ENCODE results near the gene S1PR4. TPM values are rescaled to one million over a fixed set of nuclear protein-coding genes. Genes with fewer than 3 reads are reported as not detected.
"Not testable (repeated sequence)": the region's sequence is repeated elsewhere in the genome, so short reads cannot be mapped to it uniquely, and the experiment has no call there.

Gene S1PR4
- total RNA-seq, 2 experiments from 2014 or later, result 70.2 to 73.7 TPM

GRCh38 chr19:3220576-3220975 lies 42.0 kb downstream of the S1PR4 start:
- H3K36me3 ChIP-seq (ENCODE audit: insufficient read depth, low read length), result no peaks in the 10 kb centered on the region
- CTCF ChIA-PET, result no interaction called here
- Mint-ChIP-seq H3K4me3 (no peak overlapping the region), H3K27ac (no peak overlapping the region), H3K4me1 (ENCODE audit: low read depth) (no peaks in the 10 kb centered on the region), H3K27me3 (peaks cover 4% of the 10 kb centered on the region), H3K36me3 (ENCODE audit: low read depth) (no peaks in the 10 kb centered on the region), H3K9me3 (no peaks in the 10 kb centered on the region)
- H3K27ac ChIP-seq (ENCODE audit: low read depth in 1 of 2, low read length in 2 of 2), result no peak overlapping the region
- no peak overlapping the region for H3K4me3 ChIP-seq (ENCODE audit: low read length)
- peaks cover 8% of the 10 kb centered on the region for H3K4me1 ChIP-seq (ENCODE audit: insufficient read depth, low read length)
- no peak for DNase-seq
- no peak for TF ChIP-seq CTCF (IDR thresholded peaks at IDR 0.05)
- POLR2A ChIA-PET, result no interaction called here
- intact Hi-C loops (cut with DNase I, micrococcal nuclease), result no loop called here
- no peaks in the 10 kb centered on the region for H3K9me3 ChIP-seq (ENCODE audit: control insufficient read depth in 1 of 2, insufficient read depth in 1 of 2, low read length in 2 of 2)
- peaks cover 3 to 5% of the 10 kb centered on the region in 2 experiments for H3K27me3 ChIP-seq (ENCODE audit: control insufficient read depth in 1 of 2, insufficient read depth in 2 of 2, low read length in 2 of 2)
- ATAC-seq (ENCODE audit: poor library complexity), result no peak

GRCh38 chr19:3221576-3221975 lies 43.0 kb downstream of the S1PR4 start:
- not testable (repeated sequence) for H3K9me3 Mint-ChIP-seq

GRCh38 chr19:3222709-3223108 lies 44.1 kb downstream of the S1PR4 start:
- H3K9me3 Mint-ChIP-seq, result no peaks in the 10 kb centered on the region
- H3K36me3 ChIP-seq (ENCODE audit: insufficient read depth, low read length), result no peaks in the 10 kb centered on the region
- no peaks in the 10 kb centered on the region for H3K9me3 ChIP-seq (ENCODE audit: control insufficient read depth in 1 of 2, insufficient read depth in 1 of 2, low read length in 2 of 2)
- H3K4me1 Mint-ChIP-seq (ENCODE audit: low read depth), result no peaks in the 10 kb centered on the region
- H3K36me3 Mint-ChIP-seq (ENCODE audit: low read depth), result no peaks in the 10 kb centered on the region
- no peak for ATAC-seq (ENCODE audit: poor library complexity)
- intact Hi-C loops (cut with DNase I, micrococcal nuclease), result no loop called here
- peaks cover 23 to 24% of the 10 kb centered on the region in 2 experiments for H3K27me3 ChIP-seq (ENCODE audit: control insufficient read depth in 1 of 2, insufficient read depth in 2 of 2, low read length in 2 of 2)
- H3K27ac Mint-ChIP-seq, result no peak overlapping the region
- TF ChIP-seq CTCF (IDR thresholded peaks at IDR 0.05), result no peak
- H3K27me3 Mint-ChIP-seq, result peaks cover 24% of the 10 kb centered on the region
- ChIA-PET POLR2A (interaction anchor here (0.7 kb wide), 1 partner anchor 84 kb away, joined by 3 read pairs; no protein-coding TSS in a partner anchor), CTCF (no interaction called here)
- DNase-seq, result no peak
- H3K4me3 Mint-ChIP-seq, result no peak overlapping the region
- no peak overlapping the region for H3K4me3 ChIP-seq (ENCODE audit: low read length)
- no peak overlapping the region for H3K27ac ChIP-seq (ENCODE audit: low read depth in 1 of 2, low read length in 2 of 2)
- H3K4me1 ChIP-seq (ENCODE audit: insufficient read depth, low read length), result peaks cover 8% of the 10 kb centered on the region

More at GRCh38 chr19:3221576-3221975, 43.0 kb downstream of the S1PR4 start:
- H3K36me3 Mint-ChIP-seq (ENCODE audit: low read depth); H3K27ac ChIP-seq (ENCODE audit: low read depth in 1 of 2, low read length in 2 of 2); POLR2A ChIA-PET; ATAC-seq (ENCODE audit: poor library complexity); H3K4me3 ChIP-seq (ENCODE audit: low read length); H3K4me3 Mint-ChIP-seq; H3K4me1 ChIP-seq (ENCODE audit: insufficient read depth, low read length); H3K27ac Mint-ChIP-seq; DNase-seq; intact Hi-C loops (cut with DNase I, micrococcal nuclease); H3K36me3 ChIP-seq (ENCODE audit: insufficient read depth, low read length); H3K9me3 ChIP-seq (ENCODE audit: control insufficient read depth in 1 of 2, insufficient read depth in 1 of 2, low read length in 2 of 2); H3K4me1 Mint-ChIP-seq (ENCODE audit: low read depth): not testable (repeated sequence)
- CTCF ChIA-PET, result interaction anchor here (0.6 kb wide), 1 partner anchor 140 kb away, joined by 3 read pairs; no protein-coding TSS in a partner anchor
- H3K27me3 ChIP-seq (ENCODE audit: control insufficient read depth in 1 of 2, insufficient read depth in 2 of 2, low read length in 2 of 2), result peaks cover 13% of the 10 kb centered on the region in 2 experiments
- peaks cover 13% of the 10 kb centered on the region for H3K27me3 Mint-ChIP-seq
